SIG-M5 treated with dmso at 0.1 percent for 504 hours (cell line): Measurements from ENCODE around the gene CALML4.
"Not testable (repeated sequence)": the region's sequence is repeated elsewhere in the genome, so short reads cannot be mapped to it uniquely, and the experiment has no call there.

Source experiments
- DNase-seq: peaks from one replicate; lab custom pipeline; 2025; ENCODE audit not compliant: unreplicated experiment; lab: John Stamatoyannopoulos, UW

The CALML4 gene, protein sequence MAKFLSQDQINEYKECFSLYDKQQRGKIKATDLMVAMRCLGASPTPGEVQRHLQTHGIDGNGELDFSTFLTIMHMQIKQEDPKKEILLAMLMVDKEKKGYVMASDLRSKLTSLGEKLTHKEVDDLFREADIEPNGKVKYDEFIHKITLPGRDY

DNA sequence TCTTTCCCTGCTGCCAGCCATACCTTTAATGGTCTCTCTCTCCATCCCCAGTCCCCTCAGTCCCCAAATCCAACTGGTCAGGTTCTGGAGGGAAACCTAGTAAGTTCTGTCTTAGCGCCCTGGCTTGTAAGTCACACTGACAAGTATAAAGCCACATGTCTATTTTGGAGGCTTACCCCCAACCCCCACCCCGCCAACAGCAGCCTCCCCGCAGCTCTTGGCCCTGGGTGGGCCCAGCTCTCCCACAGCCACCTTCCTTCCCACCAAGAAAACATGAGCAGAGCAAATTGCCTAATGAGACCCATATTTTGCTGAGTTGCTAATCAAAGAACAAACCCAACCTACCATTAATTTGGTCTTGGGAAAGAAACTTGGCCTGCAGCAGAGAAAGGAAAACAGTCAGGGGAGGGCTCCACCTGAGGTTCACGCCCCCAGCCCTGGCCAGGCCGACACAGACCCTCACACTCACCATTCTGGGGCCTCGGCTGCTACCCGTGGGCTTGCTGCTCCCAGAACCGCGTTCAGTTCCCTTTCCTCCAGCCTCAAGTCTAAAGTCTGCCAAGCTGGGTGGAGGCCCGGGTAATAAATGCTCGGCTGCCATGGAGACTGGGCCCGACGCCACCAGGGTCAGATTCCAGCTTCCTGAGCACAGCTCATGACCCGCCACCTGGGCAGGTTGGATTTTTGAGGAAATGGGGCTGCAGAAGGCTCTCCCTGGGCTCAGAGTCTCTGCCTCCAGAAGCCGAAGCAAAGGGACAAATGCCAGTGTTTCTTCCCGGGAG, at the start of gene CALML4:
Gene CALML4 (minus strand): TSS at position 557 of the 782 bp plus-strand sequence. CDS start 85 bp downstream, at position 472.
- no peak for DNase-seq

DNA sequence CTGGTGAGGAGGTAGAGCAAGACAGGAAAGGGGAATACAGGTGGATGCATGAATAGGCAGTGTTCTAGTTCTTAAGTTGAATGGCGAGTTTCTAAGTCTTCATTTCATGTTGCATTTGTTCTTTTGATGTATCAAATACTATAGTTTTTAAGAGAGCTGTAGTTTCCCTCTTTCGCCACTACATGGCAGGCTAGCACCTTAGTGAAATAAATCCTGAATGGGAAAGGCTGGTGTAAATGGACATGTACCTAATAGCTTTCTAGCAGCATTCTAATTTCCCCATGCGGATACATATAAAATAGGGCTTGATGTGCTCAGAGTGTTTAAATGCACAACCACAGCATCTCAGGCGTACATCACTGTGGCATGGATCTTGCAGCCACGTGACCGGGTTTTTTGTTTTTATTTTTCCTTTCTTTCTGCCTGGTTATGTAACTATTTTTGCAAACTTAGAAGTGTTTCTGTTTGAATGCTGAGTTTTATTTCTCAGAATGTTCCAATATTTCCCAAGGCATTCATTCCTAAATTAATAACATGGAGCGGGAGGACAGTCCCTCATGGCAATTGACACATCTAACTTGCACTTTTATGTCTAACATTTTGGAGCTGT, 47.9 kb upstream of the CALML4 start:
- peak; percentile 82 for DNase-seq

DNA sequence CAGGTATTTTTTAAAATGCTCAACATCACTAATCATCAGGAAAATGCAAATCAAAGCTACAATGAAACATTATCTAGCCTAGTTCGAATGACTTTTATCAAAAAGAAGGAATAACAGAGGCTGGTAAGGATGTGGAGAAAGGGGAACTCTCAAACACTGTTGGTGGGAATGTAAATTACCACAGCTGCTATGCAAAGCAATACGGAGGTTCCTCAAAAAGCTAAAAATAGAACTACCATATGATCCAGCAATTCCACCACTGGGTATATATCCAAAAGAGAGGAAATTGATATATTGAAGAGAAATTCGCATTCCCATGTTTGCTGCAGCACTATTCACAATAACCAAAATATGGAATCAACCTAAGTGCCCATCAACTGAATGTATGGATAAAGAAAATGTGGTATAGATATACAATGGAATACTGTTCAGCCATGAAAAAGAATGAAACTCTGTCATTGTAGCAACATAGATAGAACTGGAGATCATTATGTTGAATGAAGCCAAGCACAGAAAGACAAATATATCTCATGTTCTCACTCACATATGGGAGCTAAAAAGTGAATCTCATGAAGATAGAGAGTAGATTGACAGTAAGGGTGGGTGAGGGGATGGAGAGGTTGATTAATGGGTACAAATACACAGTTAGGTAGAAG, 44.1 kb upstream of the CALML4 start:
- DNase-seq, result no peak

DNA sequence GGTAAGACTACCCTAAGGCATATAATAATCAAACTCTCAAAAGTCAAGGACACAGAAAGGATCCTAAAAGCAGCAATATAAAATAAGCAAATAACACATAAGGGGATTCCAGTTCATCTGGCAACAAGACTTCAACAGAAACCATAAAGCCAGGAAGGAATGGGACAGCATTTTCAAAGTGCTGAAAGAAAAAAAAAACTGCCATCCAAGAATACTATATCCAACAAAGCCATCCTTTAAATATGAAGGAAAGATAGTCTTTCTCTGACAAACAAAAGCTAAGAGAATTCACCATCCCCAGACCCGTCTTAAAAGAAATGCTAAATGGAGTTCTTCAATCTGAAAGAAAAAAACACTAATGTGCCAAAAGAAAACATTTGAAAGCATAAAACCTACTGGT, 39.1 kb upstream of the CALML4 start:
- DNase-seq, result no peak

DNA sequence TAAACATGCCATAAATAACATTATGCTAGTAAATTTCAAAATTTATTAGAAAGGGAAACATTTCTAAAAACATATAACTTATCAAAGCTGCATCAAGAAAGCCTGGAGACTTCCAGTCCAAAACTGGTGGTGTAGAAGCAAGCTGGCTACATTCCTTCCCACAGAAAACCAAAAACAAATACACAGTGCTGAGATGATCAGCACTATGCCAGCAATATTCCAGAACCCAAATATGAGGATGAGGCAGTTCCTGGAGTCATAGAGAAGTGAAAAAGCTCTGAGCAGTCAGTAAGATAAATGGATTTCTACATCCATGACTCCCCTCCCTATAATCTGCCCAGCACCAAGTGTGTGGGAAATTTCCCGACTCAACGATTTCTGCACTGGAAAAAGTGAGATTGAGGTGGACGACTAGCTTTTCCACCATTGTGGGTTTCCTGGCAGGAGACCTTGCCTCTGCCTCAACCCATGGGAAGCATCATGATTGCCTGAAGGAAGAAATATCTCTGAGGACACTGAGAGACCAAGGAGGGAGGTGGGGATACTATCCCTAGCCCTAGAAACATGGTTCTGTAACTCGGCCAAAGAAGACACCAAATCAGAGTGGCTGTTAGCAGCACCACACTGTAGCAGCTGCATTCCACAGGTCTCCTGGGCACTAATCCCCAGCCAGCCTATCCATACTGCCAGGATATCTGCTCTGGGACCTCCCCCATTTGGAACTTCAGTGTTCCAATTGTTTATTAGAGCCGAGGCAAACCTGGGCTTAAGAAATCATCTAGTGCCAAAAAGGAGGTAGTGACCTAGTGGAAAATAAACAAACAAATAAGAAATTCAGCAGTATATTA, 36.2 kb upstream of the CALML4 start:
- no peak for DNase-seq

DNA sequence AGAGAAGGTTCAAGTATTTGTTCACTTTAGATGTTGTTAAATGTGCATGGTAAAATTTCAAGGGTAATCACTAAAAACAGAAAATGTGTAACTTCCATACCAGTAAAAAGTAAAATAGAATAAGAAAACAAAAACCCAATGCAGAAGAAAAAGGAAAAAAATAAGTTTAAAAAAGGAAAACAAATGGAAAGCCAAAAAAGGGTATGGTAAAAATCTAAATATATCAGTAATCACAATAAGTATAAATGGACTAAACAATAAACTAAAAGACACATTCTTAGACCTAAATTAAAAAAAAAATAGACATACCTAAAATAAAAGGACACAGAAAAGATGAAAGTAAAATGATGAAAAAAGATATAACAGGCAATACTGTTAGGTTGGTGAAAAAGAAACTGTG, 33.9 kb upstream of the CALML4 start:
- DNase-seq, result no peak

DNA sequence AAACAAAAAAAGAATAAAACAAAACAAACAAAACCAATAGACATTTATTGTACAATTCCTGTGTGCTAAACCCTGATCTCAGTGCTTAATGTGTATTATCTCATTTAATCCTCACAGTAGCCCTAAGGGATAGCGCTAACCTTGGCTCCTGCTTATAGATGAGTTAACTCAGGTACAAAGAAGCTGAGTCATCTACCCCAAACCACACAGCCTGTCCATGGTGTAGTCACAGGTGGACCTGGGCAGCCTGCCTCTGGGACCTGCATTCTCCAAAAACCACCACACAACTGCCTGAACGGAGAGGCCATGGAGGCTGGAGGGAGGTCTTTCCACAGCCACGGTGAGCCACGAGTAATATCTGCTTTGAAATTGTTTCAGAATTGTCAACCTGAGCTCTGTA, 29.9 kb upstream of the CALML4 start:
- DNase-seq, result no peak

DNA sequence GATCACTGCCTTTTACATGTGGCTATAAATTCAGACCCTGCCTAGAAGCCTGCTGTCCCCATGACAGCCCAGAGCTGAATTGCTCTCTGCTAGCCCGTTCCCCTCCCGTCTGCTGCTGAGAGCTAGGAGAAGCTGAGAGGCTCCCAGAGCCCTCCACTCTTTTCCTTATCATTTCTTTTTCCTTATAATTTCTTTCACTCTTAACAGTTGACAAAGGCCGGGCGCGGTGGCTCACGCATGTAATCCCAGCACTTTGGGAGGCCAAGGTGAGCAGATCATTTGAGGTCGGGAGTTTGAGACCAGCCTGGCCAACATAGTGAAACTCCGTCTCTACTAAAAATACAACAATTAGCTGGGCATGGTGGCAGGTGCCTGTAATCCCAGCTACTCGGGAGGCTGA, 29.4 kb upstream of the CALML4 start:
- DNase-seq, result not testable (repeated sequence)

DNA sequence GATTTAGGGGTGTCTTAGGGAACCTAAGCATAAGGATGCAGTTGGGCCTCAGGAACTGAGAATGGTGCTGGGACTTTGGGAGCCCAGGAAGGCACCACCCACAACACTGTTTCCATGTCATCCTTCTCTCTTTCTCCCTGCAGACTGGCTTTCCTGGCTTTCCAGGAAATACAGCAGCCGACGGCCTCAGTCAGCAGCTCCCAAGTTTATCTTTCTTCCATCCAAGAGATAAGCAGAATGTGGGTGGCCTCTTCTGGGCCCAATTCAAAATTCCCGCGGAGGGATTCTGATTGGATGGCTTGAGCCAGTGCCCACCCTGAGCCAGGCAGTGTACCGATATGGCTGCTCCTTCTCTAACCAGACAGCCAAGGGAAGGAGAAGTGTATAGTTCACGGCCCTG, 28.9 kb upstream of the CALML4 start:
- no peak for DNase-seq

DNA sequence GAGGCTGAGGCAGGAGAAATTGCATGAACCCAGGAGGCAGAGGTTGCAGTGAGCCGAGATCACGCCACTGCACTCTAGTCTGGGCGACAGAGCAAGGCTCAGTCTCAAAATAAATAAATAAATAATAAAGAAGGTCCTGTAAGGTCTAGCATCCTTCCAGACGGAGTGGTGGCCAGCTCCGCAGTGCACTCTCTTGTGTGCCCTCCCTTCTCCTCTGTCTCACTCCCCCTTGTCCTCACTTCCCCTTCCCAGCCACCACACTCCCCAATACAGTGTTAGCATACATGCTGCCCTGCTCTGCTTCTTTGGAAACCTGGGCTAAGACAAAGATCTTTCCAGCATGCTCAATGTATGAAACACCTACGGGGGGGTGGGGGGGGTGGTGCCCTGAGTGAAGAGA, 27.8 kb upstream of the CALML4 start:
- peak; percentile 87 for DNase-seq

DNA sequence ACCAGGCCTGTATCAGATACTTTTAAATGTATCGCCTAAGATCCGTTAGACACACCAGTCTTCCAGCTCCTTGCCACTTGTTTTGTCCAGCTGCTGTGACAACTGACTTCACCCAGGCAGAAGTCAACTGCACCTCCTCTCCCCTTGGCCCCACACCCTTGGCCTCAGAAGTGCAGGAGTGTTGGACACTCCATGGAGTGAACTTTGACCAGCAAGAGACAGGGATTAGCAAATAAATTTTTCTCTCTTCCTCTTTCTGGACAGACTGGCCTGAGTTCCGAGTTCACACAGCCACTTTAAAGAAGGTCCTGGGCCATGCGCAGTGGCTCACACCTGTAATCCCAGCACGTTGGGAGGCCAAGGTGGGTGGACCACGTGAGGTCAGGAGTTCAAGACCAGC, 27.3 kb upstream of the CALML4 start:
- DNase-seq, result peak; percentile 17

DNA sequence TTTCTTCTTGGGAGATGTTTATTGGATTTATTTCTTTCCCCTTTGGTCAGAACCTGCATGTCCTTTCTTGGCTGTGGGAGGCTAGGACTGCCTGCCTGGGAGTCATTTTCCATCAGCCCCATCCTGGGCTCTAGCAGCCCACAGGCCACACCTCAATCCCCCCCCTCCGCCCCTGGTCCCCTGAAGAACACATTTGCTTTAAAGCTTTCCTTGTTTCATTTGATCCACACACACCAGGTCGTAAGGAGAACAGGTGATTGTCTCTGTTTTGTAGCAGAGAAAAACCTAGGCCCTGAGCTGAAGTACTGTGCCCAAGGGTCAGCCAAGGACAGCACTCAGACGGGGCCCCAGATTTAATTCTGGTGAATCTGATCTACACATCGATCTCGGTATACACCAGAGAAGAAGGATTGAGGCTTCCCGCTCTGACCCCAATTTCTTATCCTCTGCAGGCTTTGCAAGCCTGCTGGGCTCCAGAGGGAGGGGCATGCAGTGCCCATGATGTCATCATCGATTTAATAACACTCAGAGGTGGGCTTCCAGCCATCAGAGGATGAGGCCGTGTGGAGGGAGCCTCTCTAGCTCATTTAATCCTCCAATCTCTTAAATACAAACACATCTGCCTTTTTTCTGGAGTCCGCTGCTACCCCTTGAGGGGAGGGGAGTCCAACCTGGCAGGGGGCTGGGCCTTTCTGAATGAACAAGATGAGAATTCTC, 26.1 kb upstream of the CALML4 start:
- DNase-seq, result no peak

DNA sequence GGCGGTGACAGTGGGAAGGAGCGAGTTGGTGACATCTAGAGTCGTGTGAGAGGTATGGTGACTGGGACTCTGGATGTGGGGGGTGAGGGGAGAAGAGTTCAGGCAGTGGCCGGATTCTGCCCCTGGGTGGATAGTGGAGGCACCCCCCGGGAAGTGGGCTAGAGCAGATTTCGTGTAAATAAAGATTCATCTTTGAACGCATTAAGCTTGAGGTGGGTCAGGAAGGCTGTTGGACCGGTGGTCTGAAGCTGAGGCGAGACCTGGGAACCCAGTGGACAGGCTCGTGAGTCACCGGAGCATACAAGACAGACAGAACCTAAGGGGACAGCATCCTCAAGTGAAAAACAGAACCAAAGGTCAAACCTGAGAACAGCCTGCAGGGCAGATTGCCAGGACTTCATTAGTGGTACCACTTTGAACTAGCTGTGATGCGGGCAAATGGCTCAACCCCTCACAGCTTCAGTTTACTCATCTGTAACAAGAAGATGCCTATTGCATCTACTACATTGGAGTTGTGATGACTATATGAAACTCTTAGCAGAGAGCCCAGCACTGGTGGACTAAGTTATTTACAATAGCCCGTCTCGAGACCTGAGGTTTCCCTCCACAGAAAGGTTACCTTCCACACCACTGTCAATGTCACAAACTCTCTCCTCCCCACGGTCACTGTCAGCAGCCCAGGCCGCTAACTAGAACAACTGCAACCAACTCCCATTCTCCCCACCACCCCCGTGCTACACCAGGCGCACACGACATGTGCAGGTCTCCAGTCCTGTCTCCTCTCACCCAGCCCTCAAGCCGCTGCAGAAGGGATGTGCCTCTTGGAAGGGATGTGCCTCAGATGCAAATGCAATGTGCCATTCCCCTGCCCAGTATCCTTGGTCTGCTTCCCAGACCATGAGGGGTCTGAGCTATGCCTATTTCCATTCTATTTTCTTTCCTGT, 25.3 kb upstream of the CALML4 start:
- peak; percentile 21 for DNase-seq

DNA sequence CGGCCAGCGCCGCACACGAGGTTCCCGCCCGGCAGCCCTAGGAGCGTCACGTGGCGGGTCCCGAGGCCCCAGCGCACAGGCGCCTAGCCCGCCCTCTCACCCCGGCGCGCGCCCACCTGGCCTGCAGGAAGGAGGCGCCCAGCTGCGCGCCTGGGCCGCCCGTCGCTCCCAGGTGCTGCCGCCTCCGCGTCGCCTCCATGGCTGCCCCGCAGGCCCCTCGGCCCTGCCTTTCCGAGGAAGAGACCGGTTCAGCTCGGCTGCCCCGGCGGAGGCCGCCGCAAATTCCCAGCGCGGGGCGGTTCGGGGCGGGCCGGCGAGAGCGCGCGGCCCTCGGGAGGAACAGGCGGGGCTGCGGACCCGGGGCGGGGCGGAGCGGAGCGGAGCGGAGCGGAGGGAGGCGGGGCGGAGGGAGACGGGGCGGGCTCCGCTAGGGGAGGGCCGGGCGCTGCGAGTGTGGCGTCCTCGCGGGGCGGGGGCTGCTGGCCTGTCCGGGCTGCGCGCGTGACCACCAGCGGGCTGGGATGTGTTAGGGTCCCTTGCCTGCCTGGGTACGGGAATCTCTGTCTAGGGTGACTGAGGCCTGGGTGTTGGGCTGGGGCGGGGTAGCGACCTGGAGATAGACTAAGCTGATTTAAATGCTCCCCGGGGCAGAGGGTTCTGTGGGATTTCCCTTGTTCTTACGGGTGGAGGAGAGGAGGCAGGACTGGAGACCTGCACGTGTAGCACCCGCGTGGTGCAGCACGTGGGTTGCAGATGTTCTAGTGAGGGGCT, 24.4 kb upstream of the CALML4 start, which contains the start of gene CLN6:
Gene CLN6 (minus strand): TSS at position 343 of the 771 bp plus-strand sequence. CDS start 144 bp downstream, at position 199.
- DNase-seq, result peak; percentile 70

DNA sequence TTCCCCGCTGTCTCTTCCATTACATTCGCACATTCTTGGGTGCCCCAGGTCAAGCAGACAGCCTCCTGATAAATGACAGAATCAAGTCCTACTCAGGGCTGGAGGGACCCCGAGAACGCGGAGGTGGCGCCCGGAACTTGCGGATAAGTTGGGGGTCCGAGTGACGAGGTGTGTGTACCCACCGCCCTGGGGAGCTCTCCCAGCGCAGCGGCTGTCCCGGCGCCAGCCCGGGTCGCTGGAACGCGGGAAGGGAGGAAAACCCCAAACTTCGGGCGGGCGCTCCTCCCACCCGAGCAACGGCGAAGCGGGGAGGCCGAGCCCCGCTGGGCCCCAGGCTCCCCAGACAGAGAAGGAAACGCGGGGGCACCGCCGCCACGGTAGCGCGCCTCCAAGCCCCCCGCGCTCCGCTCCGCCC, 23.8 kb upstream of the CALML4 start:
- DNase-seq, result peak; percentile 34

DNA sequence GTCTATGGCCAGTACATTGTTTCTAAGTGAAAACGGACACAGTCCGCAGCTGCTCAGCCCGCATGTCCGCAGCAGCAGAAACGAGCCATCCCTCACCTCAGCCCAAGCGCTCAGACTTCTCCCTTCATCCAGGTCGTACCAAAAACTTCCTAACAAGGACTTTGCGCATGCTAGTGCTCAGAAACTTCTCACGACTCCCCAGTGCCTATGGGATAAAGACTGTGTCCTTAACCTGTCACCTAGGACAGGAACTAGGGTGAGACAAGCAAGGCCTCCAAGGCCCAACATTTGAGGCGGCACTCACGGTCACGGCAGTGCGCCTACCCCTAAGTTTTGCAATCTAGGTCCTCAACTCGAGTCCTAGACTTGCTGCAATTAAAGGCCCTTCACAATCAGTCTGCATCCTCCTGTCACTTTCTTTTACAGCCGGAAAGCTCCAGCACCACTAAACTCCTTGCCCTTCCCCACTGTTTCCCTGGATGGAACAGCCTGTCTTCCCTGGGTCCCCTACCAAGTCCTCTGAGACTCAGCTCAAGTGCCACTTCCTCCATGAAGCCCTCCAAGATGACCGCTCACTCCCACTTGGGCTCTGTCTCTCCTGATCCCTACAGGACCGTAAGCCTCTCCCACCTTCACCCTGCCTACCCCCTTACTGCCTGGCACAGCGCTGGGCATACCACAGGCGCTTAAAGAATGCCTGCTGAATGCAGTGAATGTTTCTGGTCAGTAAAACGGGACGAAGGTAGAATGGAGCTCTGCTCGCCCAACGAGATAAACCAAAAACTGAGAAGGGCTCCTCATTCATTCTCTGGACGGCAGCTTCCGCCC, 23.2 kb upstream of the CALML4 start:
- DNase-seq, result peak; percentile 62

DNA sequence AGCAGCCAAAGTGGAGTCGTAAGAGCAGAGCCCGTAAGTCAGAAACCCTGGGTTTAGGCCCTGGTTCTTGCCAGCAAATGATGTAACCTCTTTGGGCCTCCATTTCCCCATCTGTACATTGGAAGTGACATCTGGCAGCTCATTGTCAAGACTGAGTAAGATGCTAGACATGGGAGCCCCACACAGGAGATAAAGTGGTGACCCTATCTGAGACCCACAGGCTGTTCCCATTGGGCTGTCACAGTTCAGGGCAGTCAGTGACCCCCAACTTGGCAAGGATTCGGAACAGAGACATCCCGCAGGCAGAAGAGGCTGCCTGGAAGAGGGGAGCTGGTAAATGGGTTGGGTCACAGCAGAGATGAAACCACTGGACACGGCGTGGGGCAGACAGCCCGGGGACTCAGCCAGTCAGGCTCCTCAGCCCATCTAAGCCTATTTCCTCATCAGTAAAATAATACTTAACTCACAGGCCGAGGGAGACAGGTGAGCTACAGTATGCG, 22.6 kb upstream of the CALML4 start:
- no peak for DNase-seq
